HG02798 (cell line): Measurements from ENCODE around the gene ANKRD33B.
"Not testable (repeated sequence)": the region's sequence is repeated elsewhere in the genome, so short reads cannot be mapped to it uniquely, and the experiment has no call there.

ENCODE experiments used
- ATAC-seq: cut with Tn5 transposase; IDR thresholded peaks from one replicate; pipeline ENCODE4 v1.9.1; 2021; ENCODE audit warnings: mild to moderate bottlenecking; ENCODE audit not compliant: unreplicated experiment, poor library complexity

The ANKRD33B gene

DNA sequence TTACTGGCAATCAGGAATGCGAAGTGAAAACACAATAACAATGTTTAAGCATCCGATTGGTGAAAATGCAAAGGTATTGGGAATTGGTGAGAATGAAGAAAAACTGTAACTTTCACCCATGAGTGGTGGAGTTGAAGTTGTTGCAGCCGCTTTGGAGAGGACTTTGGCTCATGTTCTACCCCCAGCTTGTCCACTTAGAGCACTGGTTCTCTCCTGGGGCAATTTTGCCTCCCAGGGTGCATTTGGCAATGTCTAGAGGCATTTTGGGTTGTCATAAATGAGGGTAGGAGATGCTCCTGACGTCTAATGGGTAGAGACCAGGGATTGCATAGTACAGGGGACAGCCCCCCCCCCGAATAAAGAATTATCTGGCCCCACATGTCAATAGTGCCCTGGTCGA, 46.2 kb downstream of the ANKRD33B start:
- ATAC-seq: no peak

DNA sequence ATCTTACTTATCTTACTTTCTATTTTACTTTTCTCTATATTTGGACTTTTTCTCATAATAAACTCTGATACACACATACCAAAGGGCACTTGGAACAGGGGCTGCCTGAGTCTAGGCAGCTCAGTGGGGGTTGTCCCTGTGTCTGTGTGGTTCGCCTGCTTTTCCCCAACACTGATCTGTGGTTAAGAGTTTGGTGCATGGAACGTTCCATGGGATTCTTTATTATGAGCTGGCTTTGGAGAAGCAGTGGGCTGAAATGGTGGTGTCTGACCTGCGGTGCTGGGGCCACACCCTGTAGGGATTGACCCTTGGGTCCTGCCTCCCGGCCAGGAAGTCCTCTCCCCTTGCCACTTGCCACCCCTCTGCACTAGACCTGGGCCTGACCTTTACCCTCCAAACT, 47.4 kb downstream of the ANKRD33B start:
- ATAC-seq: no peak

GRCh38 chr5:10612251-10612650, 48.4 kb downstream of the ANKRD33B start:
- ATAC-seq: no peak

GRCh38 chr5:10615693-10616092, 51.8 kb downstream of the ANKRD33B start:
- ATAC-seq: no peak

- ATAC-seq: no peak
Measured at GRCh38 chr5:10617103-10617502, 53.2 kb downstream of the ANKRD33B start.

GRCh38 chr5:10618311-10618710, 54.4 kb downstream of the ANKRD33B start:
- ATAC-seq: no peak

DNA sequence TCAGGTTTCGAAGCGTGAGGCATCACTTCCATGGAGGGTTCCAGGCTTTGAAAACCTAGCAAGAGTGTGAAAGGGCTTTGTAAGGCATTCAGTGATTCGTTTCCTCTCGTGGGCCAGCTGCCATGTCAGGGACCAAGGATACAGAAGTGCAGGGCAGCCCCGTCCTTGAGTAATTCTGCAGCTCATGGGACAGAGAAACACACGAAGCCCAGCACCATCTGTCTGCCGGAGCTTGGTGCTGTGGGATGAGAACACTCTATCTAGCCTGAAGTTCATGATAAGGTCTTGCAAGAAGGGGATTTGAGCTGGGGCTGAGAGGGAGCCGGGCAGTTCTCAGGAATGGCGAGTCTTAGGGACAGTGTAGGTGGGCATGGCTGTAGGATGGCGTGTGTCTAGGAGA, 55.8 kb downstream of the ANKRD33B start:
- ATAC-seq: no peak

DNA sequence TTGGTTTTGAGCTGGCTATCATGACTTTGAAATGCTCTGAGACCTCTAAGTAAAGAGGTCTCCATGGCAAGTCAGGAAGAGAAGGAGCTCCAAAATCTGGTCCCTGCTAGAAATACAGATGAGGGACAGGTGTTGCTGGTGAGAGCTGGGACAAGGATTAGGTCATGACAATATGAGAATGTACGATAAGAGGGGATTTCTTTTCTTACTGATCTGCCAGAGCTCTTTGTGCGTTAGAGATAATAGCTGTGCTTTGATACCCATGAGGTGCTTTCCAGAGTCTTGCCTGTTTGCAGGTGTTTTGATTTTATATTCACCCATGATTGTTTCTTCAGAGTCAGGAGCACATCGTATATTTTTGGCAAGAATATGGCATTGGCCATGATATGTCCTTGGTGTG, 56.5 kb downstream of the ANKRD33B start:
- ATAC-seq: no peak

GRCh38 chr5:10621832-10622231, 58.0 kb downstream of the ANKRD33B start:
- ATAC-seq: no peak

- no peak for ATAC-seq
Measured at GRCh38 chr5:10622810-10623209, 58.9 kb downstream of the ANKRD33B start.

GRCh38 chr5:10623305-10623910, 59.5 kb downstream of the ANKRD33B start:
- no peak for ATAC-seq

DNA sequence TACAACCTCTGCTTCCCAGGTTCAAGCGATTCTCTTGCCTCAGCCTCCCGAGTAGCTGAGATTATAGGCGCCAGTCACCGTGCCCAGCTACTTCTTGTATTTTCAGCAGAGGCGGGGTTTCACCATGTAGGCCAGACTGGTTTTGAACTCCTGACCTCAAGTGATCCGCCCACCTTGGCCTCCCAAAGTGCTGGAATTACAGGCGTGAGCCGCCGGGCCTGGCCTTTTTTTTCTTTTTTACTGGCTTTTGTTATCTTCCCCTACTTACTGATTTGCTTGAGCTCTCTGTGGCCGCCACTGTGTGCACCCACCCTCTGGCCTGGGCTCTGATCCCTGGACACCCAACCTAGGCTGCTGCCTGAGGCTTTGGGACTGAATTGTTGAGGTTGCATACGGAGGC, 60.3 kb downstream of the ANKRD33B start:
- ATAC-seq: no peak

- no peak for ATAC-seq
Measured at GRCh38 chr5:10624679-10625078, 60.8 kb downstream of the ANKRD33B start.

GRCh38 chr5:10625700-10626472, 62.0 kb downstream of the ANKRD33B start:
- ATAC-seq: no peak

DNA sequence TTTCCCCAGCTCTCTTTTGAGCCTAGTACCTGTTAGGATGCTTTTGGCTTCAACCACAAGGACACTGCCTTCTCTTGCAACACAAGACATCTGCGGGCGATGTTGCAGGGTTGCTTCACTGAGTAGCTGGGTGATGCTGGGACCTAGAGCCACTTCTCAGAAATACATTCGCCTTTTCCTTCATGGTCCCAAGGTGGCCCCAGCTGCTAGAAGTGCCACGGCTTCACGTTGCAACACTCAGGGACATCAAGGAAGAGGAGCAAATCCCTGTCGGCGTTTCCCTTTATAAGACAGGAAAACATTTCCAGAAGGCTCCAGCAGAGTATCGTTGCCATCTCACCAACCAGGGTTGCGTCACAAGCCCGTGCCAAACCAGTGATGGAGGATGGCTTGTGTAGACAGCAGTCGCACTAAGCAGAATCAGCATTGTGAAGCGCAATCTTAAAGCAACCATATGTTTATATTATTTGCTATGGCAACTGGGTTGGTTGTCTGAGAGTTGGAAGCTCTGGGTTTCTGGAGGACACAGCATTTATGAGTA, 62.7 kb downstream of the ANKRD33B start:
- ATAC-seq: no peak

- ATAC-seq: no peak
Measured at GRCh38 chr5:10627160-10627701, 63.4 kb downstream of the ANKRD33B start.

- no peak for ATAC-seq
Measured at GRCh38 chr5:10628601-10629000, 64.7 kb downstream of the ANKRD33B start.

DNA sequence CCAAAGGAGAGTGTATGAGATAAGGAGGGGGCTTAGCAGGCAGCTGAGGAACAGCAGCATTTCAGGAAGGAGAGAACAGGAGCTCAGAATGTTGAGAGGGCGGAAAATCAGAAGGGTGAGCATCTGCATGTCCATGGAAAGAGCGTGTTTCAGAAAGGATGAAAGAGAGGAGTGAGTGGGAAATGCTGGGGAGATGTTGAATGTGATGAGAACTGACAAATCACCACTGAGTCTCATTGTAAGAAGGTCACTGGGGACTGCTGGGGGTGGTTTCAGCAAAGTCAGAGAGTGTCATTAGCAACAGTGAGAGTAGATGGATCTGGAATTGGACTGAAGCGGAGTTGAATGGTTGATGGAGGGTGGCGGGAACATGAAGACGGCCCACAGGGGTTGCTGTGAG, 65.8 kb downstream of the ANKRD33B start:
- no peak for ATAC-seq

DNA sequence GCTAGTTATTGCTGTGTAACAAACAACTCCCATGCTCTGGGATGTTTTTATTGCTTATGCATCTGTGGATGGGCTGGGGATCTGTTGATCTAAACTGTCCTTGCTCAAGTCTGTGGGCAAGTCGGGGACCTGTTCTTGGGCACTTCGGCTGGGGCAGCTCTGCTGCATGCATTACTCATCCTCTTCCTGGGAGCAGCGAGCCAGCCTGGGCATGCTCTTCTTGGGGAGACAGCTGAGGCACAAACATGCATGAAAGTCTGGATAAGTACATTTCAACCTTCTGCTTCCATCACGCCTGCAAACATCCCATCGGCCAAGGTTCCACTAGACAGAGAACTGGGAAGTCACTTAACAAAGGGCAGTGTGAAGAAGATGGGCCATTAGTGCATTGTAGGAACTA, 66.3 kb downstream of the ANKRD33B start:
- ATAC-seq: no peak

- ATAC-seq: not testable (repeated sequence)
Measured at GRCh38 chr5:10630744-10631143, 66.9 kb downstream of the ANKRD33B start.

DNA sequence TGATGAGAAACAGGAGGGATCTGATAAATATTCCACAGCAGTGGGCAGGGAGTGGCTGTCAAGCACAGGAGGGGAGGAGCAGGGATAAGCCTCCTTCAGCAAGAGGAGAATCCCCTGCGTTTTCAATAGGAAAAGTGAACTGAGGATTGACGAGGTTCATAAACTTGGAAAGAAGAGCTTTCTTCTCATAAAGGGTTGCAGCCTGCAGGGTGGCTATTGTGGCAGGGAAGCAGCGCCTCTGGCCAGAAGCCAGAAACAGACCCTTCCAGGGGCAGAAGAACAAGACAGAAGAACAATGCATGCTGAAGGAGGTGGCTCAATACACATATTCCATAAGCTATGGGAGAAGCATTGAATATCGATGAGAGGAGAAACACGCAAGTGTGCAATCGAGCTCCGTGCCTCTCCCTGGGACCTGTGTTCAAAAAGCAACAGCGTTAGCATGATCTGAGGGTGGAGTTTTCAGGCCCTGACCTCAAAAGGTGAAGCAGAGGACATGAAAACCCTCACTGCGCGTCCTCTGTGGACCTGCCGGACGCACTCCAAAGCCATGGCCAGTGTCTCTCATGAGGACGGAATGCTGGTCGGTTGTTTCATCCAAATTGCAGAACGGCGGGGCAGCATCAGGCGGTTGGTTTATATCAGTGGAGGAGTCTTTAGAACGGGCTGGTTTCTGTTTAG, 67.6 kb downstream of the ANKRD33B start:
- peak; percentile 5 for ATAC-seq
